Sciatic nerve (tissue), 2 donors: ENCODE results near the gene OR8I2. TPM values are rescaled to one million over a fixed set of nuclear protein-coding genes. Genes with fewer than 3 reads are reported as not detected.
"Not testable (repeated sequence)": the region's sequence is repeated elsewhere in the genome, so short reads cannot be mapped to it uniquely, and the experiment has no call there.

Source experiments
- ATAC-seq: fragments of 200-7000 bp; cut with Tn5 transposase; one replicate; pipeline ENCODE4 v1.9.1; 2020; ENCODE audit warnings: mild to moderate bottlenecking, moderate library complexity
- DNase-seq: peaks from one replicate; pipeline ENCODE4 v3.0.0-alpha.2; 2020; ENCODE audit warnings: low spot score
- intact Hi-C: fragments of 100-400 bp; cut with DNase I; formaldehyde crosslinking; loops from one replicate; pipeline ENCODE4 v1.14.2; 2022
- total RNA-seq: library from RNA; stranded (reverse); fragmentation: NEBNext Ultra II Directional; extraction: Animal tissue kit (Norgen Biotek cat#: 25700); gene quantifications from one replicate; pipeline ENCODE4 v1.2.1, GENCODE V29; 2021
- donor health status: DM: no; HTN: no; CAD: no.
- donor health status: DM: no; HTN: no; CAD: no.

The OR8I2 gene
- not detected for total RNA-seq

DNA sequence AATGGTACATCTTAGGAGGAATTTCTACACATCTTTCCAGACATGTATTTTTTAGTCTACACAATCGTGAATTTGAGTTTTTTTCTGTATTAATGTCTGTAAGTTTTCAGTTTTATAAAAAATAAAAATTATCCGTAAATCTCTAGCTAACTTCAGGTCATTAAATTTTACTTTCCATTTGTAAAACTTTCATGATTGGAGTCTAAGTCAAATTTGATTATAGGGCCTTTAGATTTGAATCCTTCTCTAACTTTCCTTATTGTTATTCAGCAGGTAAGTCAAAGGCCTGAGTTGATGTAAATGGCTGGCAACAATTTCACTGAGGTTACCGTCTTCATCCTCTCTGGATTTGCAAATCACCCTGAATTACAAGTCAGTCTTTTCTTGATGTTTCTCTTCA is at the start of gene OR8I2:
TSS of gene OR8I2 (plus strand) at position 301 of the 400 bp plus-strand sequence. CDS start at position 301, 0 bp downstream.
- no peak for ATAC-seq
- intact Hi-C loops = no loop called here
- no peak for DNase-seq

DNA sequence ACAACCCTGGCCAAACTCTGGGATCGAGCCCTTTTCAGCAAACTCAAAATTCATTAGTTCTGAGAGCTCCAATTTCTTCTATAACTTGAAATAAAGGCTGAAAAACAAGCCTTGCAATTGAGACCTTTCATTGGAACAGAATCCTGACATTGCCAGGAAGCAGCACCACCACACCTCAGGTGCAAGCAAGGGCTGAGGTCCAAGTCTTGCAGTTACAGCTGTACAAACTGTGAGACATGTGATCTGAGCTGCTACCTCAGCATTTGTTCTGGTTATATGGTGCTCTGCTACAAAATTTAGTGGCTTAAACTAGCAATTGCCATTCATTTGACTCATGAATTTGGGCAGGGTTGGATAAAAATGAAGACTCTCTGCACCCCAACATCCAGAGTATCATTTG is 47.6 kb upstream of the OR8I2 start:
- intact Hi-C loops = no loop called here
- ATAC-seq (no peak), DNase-seq (no peak)

DNA sequence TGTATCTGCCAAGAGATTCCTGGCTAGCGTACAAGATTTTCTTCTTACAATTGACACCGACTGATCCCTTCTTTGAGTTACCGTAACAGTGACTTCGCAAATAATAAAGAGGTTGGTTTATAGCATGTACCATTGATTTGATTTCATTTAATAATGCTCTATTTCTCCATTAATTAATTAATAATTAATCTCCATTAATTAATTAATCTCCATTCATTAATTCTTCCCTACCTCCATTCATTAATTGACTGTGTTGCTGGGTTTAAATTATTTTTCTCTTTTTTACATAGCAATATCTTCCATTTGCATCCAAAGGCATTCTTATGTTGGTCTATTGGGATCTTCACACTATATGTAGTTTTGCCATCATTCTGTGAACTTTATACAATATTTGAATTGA is 44.6 kb upstream of the OR8I2 start:
- DNase-seq = no peak
- intact Hi-C loops = no loop called here
- no peak for ATAC-seq

- DNase-seq (no peak), ATAC-seq (no peak)
- intact Hi-C loops = no loop called here
Measured at GRCh38 chr11:56049487-56049886, 43.6 kb upstream of the OR8I2 start.

DNA sequence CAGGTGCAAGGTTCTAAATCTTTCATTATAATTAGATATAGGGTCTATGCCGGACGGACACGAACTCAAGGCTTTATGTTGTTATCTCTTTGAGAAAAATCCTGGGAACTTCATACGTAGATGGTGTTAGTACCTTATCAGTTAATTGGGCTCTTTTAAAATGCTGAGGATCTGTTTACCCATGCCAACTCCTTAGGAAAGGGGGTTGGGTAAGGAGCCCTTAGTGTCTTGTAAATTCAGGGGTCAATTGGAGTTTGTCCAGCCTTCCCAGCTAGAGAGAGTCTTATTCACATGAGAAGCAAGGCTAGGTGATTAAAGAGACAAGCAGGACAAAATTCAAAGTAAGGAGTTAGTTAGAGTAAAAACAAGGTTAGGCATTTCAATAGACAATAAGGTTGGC is 36.7 kb upstream of the OR8I2 start:
- DNase-seq, ATAC-seq, intact Hi-C loops: not testable (repeated sequence)

DNA sequence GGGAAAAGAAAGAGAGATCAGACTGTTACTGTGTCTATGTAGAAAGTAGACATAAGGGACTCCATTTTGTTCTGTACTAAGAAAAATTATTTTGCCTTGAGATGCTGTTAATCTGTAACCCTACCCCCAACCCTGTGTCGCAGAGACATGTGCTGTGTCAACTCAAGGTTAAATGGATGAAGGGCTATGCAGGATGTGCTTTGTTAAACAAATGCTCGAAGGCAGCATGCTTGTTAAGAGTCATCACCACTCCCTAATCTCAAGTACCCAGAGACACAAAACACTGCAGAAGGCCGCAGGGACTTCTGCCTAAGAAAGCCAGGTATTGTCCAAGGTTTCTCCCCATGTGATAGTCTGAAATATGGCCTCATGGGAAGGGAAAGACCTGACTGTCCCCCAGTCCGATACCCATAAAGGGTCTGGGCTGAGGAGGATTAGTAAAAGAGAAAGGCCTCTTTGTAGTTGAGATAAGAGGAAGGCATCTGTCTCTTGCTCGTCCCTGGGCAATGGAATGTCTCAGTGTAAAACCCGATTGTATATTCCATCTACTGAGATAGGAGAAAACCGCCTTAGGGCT is 35.4 kb upstream of the OR8I2 start:
- intact Hi-C loops, DNase-seq, ATAC-seq: not testable (repeated sequence)

DNA sequence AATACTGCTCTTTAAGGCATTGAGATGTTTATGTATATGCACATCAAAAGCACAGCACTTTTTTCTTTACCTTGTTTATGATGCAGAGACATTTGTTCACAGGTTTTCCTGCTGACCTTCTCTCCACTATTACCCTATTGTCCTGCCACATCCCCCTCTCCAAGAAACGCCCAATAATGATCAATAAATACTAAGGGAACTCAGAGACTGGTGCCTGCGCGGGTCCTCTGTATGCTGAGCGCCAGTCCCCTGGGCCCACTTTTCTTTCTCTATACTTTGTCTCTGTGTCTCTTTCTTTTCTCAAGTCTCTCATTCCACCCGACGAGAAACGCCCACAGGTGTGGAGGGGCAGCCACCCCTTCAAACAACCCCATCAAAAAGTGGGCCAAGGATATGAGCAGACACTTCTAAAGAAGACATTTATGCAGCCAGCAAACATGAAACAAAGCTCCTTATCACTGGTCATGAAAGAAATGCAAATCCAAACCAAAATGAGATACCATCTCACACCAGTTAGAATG is 34.8 kb upstream of the OR8I2 start:
- ATAC-seq, intact Hi-C loops, DNase-seq: not testable (repeated sequence)

DNA sequence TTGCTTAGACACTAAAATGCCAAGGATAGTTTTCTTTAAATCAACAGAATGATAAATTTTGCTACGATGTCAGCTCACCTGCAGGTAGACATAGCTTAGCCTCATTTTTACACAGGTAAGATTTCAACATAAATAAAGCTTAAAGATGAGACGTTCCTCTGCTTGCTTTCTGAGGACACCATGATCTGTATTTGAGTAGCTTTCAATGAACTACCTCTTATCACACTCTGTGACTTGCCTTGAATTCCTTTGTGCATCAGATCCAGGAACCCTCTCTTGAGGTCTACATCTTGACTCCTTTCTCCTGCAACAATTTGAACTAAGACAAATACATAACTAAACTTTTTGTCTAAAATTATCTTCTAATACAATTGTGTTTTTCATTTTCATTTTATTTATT is 26.1 kb upstream of the OR8I2 start:
- DNase-seq = no peak
- intact Hi-C loops = no loop called here
- ATAC-seq = no peak

DNA sequence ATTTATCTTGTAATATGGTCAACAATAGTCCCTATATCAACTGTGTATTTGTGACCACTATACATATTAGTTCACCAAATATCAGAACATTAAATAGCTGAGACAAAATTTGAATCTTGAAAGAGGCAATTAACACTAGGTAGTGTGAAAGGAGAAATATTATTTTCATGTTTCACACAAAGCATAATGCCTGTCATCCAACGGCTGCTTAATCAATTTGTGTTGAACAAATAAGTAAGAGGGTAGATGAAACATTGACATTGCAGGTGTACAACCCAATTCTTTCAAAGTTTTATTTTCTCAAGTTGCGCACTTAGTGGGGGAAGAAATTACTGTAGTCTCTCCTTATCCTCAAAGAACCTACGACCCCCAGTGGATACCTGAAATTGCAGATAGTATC is 3.4 kb upstream of the OR8I2 start:
- intact Hi-C loops = no loop called here
- ATAC-seq (no peak), DNase-seq (no peak)

- intact Hi-C loops = no loop called here
- no peak for DNase-seq
Measured at GRCh38 chr11:56103210-56103737, 10.2 kb downstream of the OR8I2 start, which contains the start of gene OR8H2. OR8H2 (plus strand) TSS chr11:56103687; CDS start chr11:56105043, 1,356 bp downstream.

DNA sequence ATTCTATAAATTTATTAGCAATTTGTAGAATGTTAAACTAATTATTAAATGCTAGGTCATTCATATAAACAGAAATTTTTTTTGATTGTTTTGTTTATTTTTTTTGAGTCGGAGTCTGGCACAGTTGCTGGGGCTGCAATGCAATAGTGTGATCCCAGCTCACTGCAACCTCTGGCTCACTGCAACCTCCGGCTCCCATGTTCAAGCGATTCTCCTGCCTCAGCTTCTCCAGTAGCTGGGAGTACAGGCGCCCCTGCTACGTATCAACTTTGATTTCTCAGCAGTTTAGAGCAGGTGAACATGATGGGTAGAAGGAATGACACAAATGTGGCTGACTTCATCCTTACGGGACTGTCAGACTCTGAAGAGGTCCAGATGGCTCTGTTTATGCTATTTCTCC is 29.0 kb downstream of the OR8I2 start, which contains the start of gene OR8H3:
TSS of gene OR8H3 (plus strand) at position 301 of the 400 bp plus-strand sequence. CDS start at position 301, 0 bp downstream.
- intact Hi-C loops = no loop called here
- DNase-seq = no peak
- no peak for ATAC-seq

More at GRCh38 chr11:56103210-56103737, 10.2 kb downstream of the OR8I2 start, which contains the start of gene OR8H2:
- ATAC-seq = no peak

DNA sequence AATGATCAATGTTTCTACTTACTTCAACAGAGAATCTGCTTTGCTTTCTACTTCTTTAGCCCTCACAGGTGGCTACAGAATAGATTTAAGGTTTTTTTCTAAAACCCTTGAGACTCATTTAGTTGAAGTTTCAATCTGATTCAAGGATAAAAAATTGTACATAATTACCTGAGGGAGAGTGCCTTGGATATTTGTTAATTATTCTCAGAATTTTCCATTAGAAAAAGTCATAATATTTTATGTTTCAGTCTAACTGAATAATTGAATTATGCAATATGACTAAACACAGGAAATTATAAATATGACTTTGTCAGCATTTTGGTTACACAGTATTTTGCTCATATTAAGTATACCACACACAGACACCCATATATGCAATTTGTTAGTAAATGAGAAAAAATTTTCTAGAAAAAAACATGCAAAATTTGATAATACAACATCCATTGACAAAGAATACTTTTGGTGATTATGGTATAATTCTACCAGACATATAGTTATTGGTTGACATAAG is 47.1 kb downstream of the OR8I2 start, which contains the start of gene OR8J3:
TSS of gene OR8J3 (minus strand) at position 51 of the 511 bp plus-strand sequence. CDS start 2,483 bp downstream, outside the sequence.
- no peak for DNase-seq
- ATAC-seq = no peak
- intact Hi-C loops = no loop called here

GRCh38 chr11:56143681-56144080 is 50.6 kb downstream of the OR8I2 start:
- ATAC-seq, DNase-seq, intact Hi-C loops: not testable (repeated sequence)

Other genes with a start within 250 kb of the OR8I2 start
- gene TRIM51, start 210.0 kb upstream of the OR8I2 start, total RNA-seq = not detected
- not detected for gene OR5W2, start 178.7 kb upstream of the OR8I2 start, total RNA-seq
- not detected for gene OR5I1, start 156.9 kb upstream of the OR8I2 start, total RNA-seq
- not detected for gene OR10AG1, start 123.4 kb upstream of the OR8I2 start, total RNA-seq
- not detected for gene OR5F1, start 98.7 kb upstream of the OR8I2 start, total RNA-seq
- gene OR5AS1, start 65.7 kb upstream of the OR8I2 start, total RNA-seq = not detected
- gene OR8H2, start 10.4 kb downstream of the OR8I2 start, total RNA-seq = not detected
- not detected for gene OR8H3, start 29.1 kb downstream of the OR8I2 start, total RNA-seq
- not detected for gene OR8J3, start 46.9 kb downstream of the OR8I2 start, total RNA-seq
- gene OR8K5, start 67.0 kb downstream of the OR8I2 start, total RNA-seq = not detected
- gene OR5J2, start 83.3 kb downstream of the OR8I2 start, total RNA-seq = not detected
- gene OR5T2, start 140.9 kb downstream of the OR8I2 start, total RNA-seq = not detected
- gene OR5T3, start 158.9 kb downstream of the OR8I2 start, total RNA-seq = not detected
- not detected for gene OR5T1, start 180.8 kb downstream of the OR8I2 start, total RNA-seq
- gene OR8H1, start 198.9 kb downstream of the OR8I2 start, total RNA-seq = not detected
- not detected for gene OR8K3, start 221.8 kb downstream of the OR8I2 start, total RNA-seq